Measurements from ENCODE around the gene SFSWAP.
"Not testable (repeated sequence)": the region's sequence is repeated elsewhere in the genome, so short reads cannot be mapped to it uniquely, and the experiment has no call there.

Gene SFSWAP

DNA sequence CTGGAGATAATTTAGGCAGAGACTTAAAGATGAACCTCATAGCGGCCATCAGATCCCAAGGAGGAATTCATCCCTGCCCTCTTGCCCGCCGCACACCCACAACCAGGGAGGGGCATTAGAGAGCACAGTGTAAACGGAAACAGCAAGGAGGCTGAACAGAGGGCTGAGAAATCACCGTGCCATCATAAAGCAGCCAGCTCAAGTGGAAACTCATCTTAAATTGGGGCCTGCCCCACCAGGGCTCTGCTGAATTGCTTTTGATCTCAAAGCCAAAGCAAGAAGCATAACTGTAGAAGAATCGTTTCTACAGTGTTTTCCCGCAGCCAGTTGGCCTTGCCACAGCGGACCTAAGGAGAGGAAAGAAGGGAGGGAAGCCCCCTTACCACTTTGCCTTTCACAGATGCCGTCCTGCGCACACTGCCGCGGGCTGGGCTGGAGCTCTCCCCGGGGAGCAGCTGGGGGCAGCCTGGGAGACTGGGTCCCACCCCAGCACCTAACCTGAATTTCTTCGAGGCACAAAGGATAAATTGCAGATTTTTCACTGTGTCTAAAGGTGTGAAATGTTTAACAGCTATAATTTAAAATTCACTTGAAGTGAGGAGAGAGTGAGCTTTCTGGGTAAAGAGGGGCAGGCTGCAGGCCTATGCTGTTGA lies 65.5 kb downstream of the SFSWAP start:
- TF ChIP-seq CTCF (IDR thresholded peaks at IDR 0.05; ENCODE audit: low read depth, low read length), result no peak
- DNase-seq (ENCODE audit: extremely low read depth, low read depth), result no peak

GRCh38 chr12:131777269-131777668 lies 66.4 kb downstream of the SFSWAP start:
- not testable (repeated sequence) for DNase-seq (ENCODE audit: extremely low read depth, low read depth)

DNA sequence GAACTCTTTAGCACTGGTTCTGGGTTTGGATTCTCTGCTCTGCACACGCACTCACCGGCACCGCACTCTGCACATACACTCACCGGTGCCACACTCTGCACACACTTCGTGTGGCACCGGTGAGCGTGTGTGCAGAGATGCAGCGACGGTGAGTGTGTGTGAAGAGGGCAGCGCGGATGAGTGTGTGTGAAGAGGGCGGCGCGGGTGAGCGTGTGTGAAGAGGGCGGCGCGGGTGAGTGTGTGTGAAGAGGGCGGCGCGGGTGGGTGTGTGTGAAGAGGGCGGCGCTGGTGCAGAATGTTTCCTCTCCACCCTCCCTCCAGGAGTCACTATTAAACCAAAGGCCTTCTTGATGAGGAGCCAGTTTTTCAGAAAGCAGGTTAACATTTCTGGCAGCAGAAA lies 68.1 kb downstream of the SFSWAP start:
- TF ChIP-seq CTCF (IDR thresholded peaks at IDR 0.05; ENCODE audit: low read depth, low read length), result no peak
- DNase-seq (ENCODE audit: extremely low read depth, low read depth), result no peak

DNA sequence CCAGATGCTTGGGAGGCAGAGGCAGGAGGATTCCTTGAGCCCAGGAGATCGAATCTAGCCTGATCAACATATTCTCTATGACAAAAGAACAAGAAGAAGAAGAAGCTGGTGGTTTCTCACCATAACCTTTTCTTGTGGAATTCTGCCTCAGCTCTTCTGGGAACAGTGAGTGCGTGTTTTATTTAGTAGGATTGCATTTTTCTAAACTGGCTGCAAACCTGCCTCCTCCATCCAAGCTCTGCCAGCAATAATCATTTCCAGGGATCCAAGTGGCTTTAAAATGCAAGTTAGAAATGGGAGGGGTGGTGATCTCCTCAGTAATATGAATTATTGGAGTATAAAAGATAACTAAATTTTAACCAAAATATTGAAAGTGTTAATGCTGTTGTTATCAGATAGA lies 71.2 kb downstream of the SFSWAP start:
- no peak for DNase-seq (ENCODE audit: extremely low read depth, low read depth)
- no peak for TF ChIP-seq CTCF (IDR thresholded peaks at IDR 0.05; ENCODE audit: low read depth, low read length)

GRCh38 chr12:131783915-131784541 lies 73.1 kb downstream of the SFSWAP start:
- no peak for TF ChIP-seq CTCF (IDR thresholded peaks at IDR 0.05; ENCODE audit: low read depth, low read length)
- peak; percentile 22 for DNase-seq (ENCODE audit: extremely low read depth, low read depth)

DNA sequence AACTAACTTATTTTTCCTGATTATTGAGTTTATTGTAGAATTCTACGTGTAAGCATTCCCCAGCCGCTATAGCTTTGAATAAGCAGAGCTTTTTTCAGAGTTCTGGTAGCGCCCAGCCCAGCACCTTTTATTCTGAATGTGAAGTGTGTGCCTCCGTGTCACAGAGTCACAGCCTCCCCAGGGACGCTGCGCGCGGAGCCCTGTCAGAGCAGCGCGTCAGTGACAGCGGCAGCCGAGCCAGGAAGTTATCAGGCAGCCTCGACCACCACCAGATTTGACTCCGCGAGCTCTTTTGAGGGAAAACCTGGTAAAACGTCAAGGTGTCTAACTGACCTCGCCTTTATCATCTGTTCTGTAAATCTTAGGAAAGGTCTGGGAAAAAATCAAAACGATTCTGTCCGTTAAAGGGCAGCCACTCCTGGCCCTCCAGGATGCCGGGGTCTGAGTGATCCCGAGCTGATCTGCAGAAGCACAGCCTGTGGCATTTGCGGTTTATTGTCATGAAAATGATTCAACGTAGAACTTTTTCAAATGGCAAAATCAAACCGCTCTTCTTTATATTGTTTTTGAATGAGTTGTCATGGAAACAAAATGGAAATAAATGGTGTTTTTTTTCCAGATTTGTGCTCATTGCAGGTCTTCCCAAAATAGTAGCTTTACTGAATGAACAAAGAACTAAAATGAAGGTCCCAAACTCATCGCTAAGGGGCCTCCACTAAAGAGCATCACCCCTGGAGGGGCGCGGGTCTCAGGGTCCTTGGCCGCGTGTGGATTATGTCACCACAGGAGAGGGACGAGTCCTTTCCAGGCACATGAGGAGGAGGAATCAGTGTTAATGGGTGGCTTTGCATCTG lies 74.2 kb downstream of the SFSWAP start:
- no peak for TF ChIP-seq CTCF (IDR thresholded peaks at IDR 0.05; ENCODE audit: low read depth, low read length)
- no peak for DNase-seq (ENCODE audit: extremely low read depth, low read depth)

DNA sequence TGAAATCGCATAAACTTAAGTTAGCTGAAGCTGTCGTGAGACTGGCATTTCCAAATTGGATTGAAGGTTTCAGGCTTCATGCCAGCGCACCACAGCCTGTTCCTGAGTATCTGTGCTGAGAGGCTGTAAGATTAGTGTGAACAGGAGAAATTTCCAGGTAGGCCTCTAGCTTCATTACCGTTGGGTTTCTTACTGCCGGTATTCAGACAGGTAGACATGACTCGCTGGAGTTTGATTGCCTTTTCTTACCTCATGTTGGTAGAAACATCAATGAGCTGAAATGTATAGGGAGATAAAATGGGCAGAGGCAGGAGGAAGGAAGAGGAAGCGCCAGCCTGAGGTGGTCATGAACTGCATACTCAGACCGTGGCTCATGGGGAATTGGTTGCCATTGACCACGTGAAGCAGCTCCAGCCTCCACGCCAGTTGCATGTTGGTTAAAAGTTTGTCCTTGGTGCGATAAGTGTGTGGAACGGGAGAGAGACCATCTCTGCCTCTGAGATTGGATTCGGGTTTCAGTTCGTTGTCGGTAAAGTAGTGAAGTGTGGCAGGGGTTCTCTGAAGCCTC lies 75.0 kb downstream of the SFSWAP start:
- DNase-seq (ENCODE audit: extremely low read depth, low read depth), result no peak
- no peak for TF ChIP-seq CTCF (IDR thresholded peaks at IDR 0.05; ENCODE audit: low read depth, low read length)

Measured in AG09319 (cell line).